GM12878 (cell line): Measurements from ENCODE around the gene AIG1. TPM values are rescaled to one million over a fixed set of nuclear protein-coding genes. Genes with fewer than 3 reads are reported as not detected.

Source experiments
- ATAC-seq: fragments of 200-7000 bp; cut with Tn5 transposase; 3 replicates; pipeline ENCODE4 v1.9.1; 2020; ENCODE audit warnings: mild to moderate bottlenecking, moderate library complexity
- BruUV-seq: library from RNA; stranded (reverse); fragments of 400-500 nt; replicated peaks from 2 replicates; lab custom pipeline; 2021; lab: Mats Ljungman, UMichigan
- CTCF ChIA-PET: fragments of 300-600 bp; sonication (Branson Sonifier 250); formaldehyde crosslinking; extraction: SDS; loops from one replicate; lab custom pipeline; 2021; ENCODE audit warnings: inconsistent platforms; lab: Yijun Ruan, JAX
- POLR2A ChIA-PET: fragments of 350-600 bp; formaldehyde crosslinking; extraction: SDS; loops from one replicate; lab custom pipeline; 2021; ENCODE audit warnings: inconsistent platforms; lab: Charles Lee
- RAD21 ChIA-PET: fragments of 300-600 bp; sonication (Branson Sonifier 250); formaldehyde crosslinking; loops from one replicate; lab custom pipeline; 2023; ENCODE audit warnings: antibody characterized with exemption; ENCODE audit not compliant: unreplicated experiment; lab: Charles Lee
- SMC1A ChIA-PET: fragments of 300-600 bp; sonication (Branson Sonifier 250); formaldehyde crosslinking; loops from one replicate; lab custom pipeline; 2023; ENCODE audit not compliant: unreplicated experiment, uncharacterized antibody; lab: Charles Lee
- DNase-seq: peaks from one replicate; pipeline ENCODE4 v3.0.0-alpha.2; 2011; ENCODE audit warnings: low read depth, low spot score
- FAIRE-seq: peaks from 3 replicates; lab custom pipeline; 2011; peaks lifted over from hg19 to GRCh38; lab: Jason Lieb, UNC
- H2AFZ ChIP-seq: 2 replicates; pipeline ENCODE4 v1.6.0; 2011; ENCODE audit warnings: low read depth, low read length, control low read depth; ENCODE audit not compliant: control insufficient read depth
- H3K27ac ChIP-seq: 2 replicates; pipeline ENCODE4 v1.5.1; 2011; ENCODE audit warnings: control low read depth; ENCODE audit not compliant: control insufficient read depth, insufficient read depth
- H3K27me3 ChIP-seq, 2 experiments: replicated peaks in 1 of 2; 2 replicates each; pipeline versions ENCODE4 v1.6.0 to v1.6.1; 2011; ENCODE audit warnings: low read length in 1 of 2; ENCODE audit not compliant: control insufficient read depth in 2 of 2, insufficient read depth in 2 of 2
- H3K36me3 ChIP-seq, 2 experiments: 2 replicates each; pipeline ENCODE4 v1.5.1; 2011; ENCODE audit warnings: low read length in 1 of 2; ENCODE audit not compliant: control insufficient read depth in 2 of 2, insufficient read depth in 2 of 2
- H3K4me1 ChIP-seq: 2 replicates; pipeline ENCODE4 v1.6.1; 2011; ENCODE audit warnings: mild to moderate bottlenecking, low read length, moderate library complexity, mixed read lengths; ENCODE audit not compliant: control insufficient read depth, insufficient read depth
- H3K4me2 ChIP-seq: 2 replicates; pipeline ENCODE4 v1.6.0; 2011; ENCODE audit warnings: control low read depth; ENCODE audit not compliant: control insufficient read depth, insufficient read depth
- H3K4me3 ChIP-seq: fragments of 200-600 bp; sonication (generic); 2 replicates; pipeline ENCODE4 v1.5.1; 2016
- H3K79me2 ChIP-seq: 2 replicates; pipeline ENCODE4 v1.6.0; 2011; ENCODE audit warnings: low read length; ENCODE audit not compliant: control insufficient read depth, insufficient read depth
- H3K9ac ChIP-seq: 2 replicates; pipeline ENCODE4 v1.8.0; 2011; ENCODE audit warnings: low read length, control low read depth, mixed read lengths; ENCODE audit not compliant: control insufficient read depth, insufficient read depth
- H3K9me3 ChIP-seq: replicated peaks from 3 replicates; pipeline ENCODE4 v1.5.1; 2011; ENCODE audit warnings: mild to moderate bottlenecking, low read length; ENCODE audit not compliant: control insufficient read depth, insufficient read depth
- H4K20me1 ChIP-seq: 2 replicates; pipeline ENCODE4 v1.6.0; 2011; ENCODE audit not compliant: control insufficient read depth, insufficient read depth
- CBFB ChIP-seq: IDR thresholded peaks from 2 replicates; pipeline ENCODE4 v1.6.1; 2016; ENCODE audit warnings: antibody characterized with exemption, low read depth
- CEBPB ChIP-seq, 2 experiments: fragments of 150-350 bp in 1 of 2; IDR thresholded peaks; 2 replicates each; pipeline ENCODE4 v1.6.1; 2012 to 2014; ENCODE audit warnings: low read depth in 2 of 2, low read length in 2 of 2, borderline replicate concordance in 1 of 2, inconsistent platforms in 1 of 2
- CHD1 ChIP-seq: IDR thresholded peaks from 2 replicates; pipeline ENCODE4 v1.6.1; 2012; ENCODE audit warnings: low read depth, low read length, improper control_type of control experiment
- CHD2 ChIP-seq: IDR thresholded peaks from 2 replicates; pipeline ENCODE4 v1.6.1; 2011; ENCODE audit warnings: low read depth, low read length, improper control_type of control experiment, borderline replicate concordance
- CHD4 ChIP-seq: fragments of 200-600 bp; sonication (generic); IDR thresholded peaks from 2 replicates; pipeline ENCODE4 v1.6.1; 2016; ENCODE audit warnings: mild to moderate bottlenecking
- ETV6 ChIP-seq, 2 experiments: fragments of 450-650 bp in 1 of 2; IDR thresholded peaks in 1 of 2; conservative IDR thresholded peaks in 1 of 2; 2 replicates each; pipeline ENCODE4 v1.6.1; 2014; ENCODE audit warnings: antibody characterized with exemption in 1 of 2, borderline replicate concordance in 1 of 2, low read depth in 1 of 2, mild to moderate bottlenecking in 1 of 2, moderate library complexity in 1 of 2
- FOXK2 ChIP-seq: fragments of 450-650 bp; IDR thresholded peaks from 2 replicates; pipeline ENCODE4 v1.6.1; 2017; ENCODE audit warnings: mild to moderate bottlenecking, moderate library complexity
- KAT2A ChIP-seq: conservative IDR thresholded peaks from 2 replicates; pipeline ENCODE4 v1.6.1; 2011; ENCODE audit warnings: low read depth, low read length; ENCODE audit not compliant: control insufficient read depth
- LARP7 ChIP-seq: fragments of 450-650 bp; IDR thresholded peaks from 2 replicates; pipeline ENCODE4 v1.6.1; 2017; ENCODE audit warnings: mild to moderate bottlenecking
- NBN ChIP-seq: fragments of 450-650 bp; IDR thresholded peaks from 2 replicates; pipeline ENCODE4 v1.6.1; 2016
- PAX5 ChIP-seq: IDR thresholded peaks from 2 replicates; pipeline ENCODE4 v1.6.1; 2011; ENCODE audit warnings: low read depth, low read length, borderline replicate concordance
- RAD51 ChIP-seq: fragments of 450-650 bp; IDR thresholded peaks from 2 replicates; pipeline ENCODE4 v1.6.1; 2016; ENCODE audit warnings: moderate library complexity, mild to moderate bottlenecking, inconsistent platforms
- ZNF207 ChIP-seq: fragments of 450-650 bp; IDR thresholded peaks from 2 replicates; pipeline ENCODE4 v1.6.1; 2014; ENCODE audit warnings: antibody characterized with exemption, mild to moderate bottlenecking, borderline replicate concordance
- ZNF217 ChIP-seq: fragments of 450-650 bp; IDR thresholded peaks from 2 replicates; pipeline ENCODE4 v1.6.1; 2017; ENCODE audit warnings: antibody characterized with exemption, mild to moderate bottlenecking
- WGBS: methylation state at CpG from one replicate; pipeline ENCODE4 v1.1.6; 2016; ENCODE audit warnings: low lambda C conversion rate; ENCODE audit not compliant: insufficient replicate concordance, insufficient coverage; ENCODE audit errors: missing lambda C conversion rate; 5-methylcytosine and 5-hydroxymethylcytosine counted together
- in situ Hi-C: fragments of 300-500 bp; cut with MboI; formaldehyde crosslinking; loops from 9 replicates; pipeline ENCODE4 v1.14.3; 2018; ENCODE audit warnings: mixed read lengths
- intact Hi-C: fragments of 100-400 bp; cut with micrococcal nuclease; formaldehyde crosslinking; loops from one replicate; pipeline ENCODE4 v1.14.2; 2022; ENCODE audit not compliant: unreplicated experiment
- polyA plus RNA-seq, 11 experiments: library from polyadenylated mRNA; depleted of rRNA in 4 of 11; unstranded in 6 of 11; stranded (reverse) in 5 of 11; fragments of >200 nt; fragmentation: Nextera tagmentation in 4 of 11; fragmentation: Illumina TruSeq in 1 of 11; extraction: Ambion mirVana in 4 of 11; extraction: Trizol in 1 of 11; gene quantifications; 1 replicate in 1 of 11; 2 replicates in 10 of 11; pipeline versions ENCODE4 v1.2.1 to v1.2.3, GENCODE V29; 2011 to 2016; ENCODE audit warnings: inconsistent platforms in 2 of 11, missing spikeins in 2 of 11, low read depth in 1 of 11
- total RNA-seq, 4 experiments: library from RNA; depleted of rRNA in 3 of 4; stranded (reverse); fragments of >200 nt in 3 of 4; fragmentation: Illumina TruSeq in 1 of 4; extraction: Trizol in 1 of 4; gene quantifications; 2 replicates each; pipeline versions ENCODE4 v1.2.1 to v1.2.3, GENCODE V29; 2013 to 2021
- TF ChIP-seq, protein P1 (sequence below): IDR thresholded peaks from 2 replicates; pipeline ENCODE4 v1.6.1; 2011; ENCODE audit warnings: borderline replicate concordance, low read depth, mild to moderate bottlenecking, moderate library complexity, mixed read lengths, low read length; ENCODE audit not compliant: insufficient read depth; ENCODE audit errors: extremely low read length
- TF ChIP-seq, protein P2 (sequence below): fragments of 450-650 bp; IDR thresholded peaks from 2 replicates; pipeline ENCODE4 v1.6.1; 2017; ENCODE audit warnings: mild to moderate bottlenecking, low read depth, inconsistent platforms; ENCODE audit not compliant: poor library complexity, severe bottlenecking
- TF ChIP-seq, protein P3 (sequence below): IDR thresholded peaks from 2 replicates; pipeline ENCODE4 v1.6.1; 2011; ENCODE audit warnings: low read depth, low read length, improper control_type of control experiment, borderline replicate concordance

AIG1 gene
- total and polyA plus RNA-seq, 10 of the 15 experiments (the other 5 are each of a cell fraction or from before 2014, with no cell fraction given), result 27.0 to 74.5 (median 36.4) TPM

DNA sequence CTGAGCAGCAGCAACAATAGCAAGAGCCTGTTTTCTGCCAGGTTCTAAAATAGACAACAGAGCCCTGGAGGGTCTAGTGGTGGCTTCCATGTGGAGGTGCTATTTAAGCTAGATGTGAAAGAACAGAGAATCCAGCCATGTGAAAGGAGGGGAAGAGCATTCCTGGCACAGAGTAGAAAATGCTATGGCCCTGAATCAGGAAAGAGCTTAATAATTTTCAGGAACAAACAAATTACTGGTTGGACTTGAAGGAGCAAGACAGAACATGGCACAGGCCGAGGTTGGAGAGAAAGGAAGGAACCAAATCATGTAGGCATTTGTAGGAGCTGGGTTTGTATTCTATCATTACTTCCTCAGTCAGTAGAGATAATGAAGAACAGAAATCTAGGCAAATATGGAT is 98.3 kb downstream of the AIG1 start:
- 46% methylated on average over 1 of the region's 1 CpG for WGBS
- TF ChIP-seq CBFB (no peak), KAT2A (no peak), ZNF207 (no peak), ETV6 (conservative IDR thresholded peaks at IDR 0.05 in 1 of 2, IDR thresholded peaks at IDR 0.05 in 1 of 2; ENCODE audit: borderline replicate concordance in 1 of 2, low read depth in 1 of 2) (no peak), LARP7 (no peak), PAX5 (no peak), CEBPB (IDR thresholded peaks at IDR 0.05; ENCODE audit: borderline replicate concordance in 1 of 2, low read depth in 2 of 2, low read length in 2 of 2) (no peak), RAD51 (no peak), FOXK2 (no peak), CHD2 (no peak), CHD1 (no peak), CHD4 (no peak), ZNF217 (no peak), NBN (no peak)
- TF ChIP-seq, protein P1, sequence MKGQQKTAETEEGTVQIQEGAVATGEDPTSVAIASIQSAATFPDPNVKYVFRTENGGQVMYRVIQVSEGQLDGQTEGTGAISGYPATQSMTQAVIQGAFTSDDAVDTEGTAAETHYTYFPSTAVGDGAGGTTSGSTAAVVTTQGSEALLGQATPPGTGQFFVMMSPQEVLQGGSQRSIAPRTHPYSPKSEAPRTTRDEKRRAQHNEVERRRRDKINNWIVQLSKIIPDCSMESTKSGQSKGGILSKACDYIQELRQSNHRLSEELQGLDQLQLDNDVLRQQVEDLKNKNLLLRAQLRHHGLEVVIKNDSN, result no peak
- TF ChIP-seq, protein P2, sequence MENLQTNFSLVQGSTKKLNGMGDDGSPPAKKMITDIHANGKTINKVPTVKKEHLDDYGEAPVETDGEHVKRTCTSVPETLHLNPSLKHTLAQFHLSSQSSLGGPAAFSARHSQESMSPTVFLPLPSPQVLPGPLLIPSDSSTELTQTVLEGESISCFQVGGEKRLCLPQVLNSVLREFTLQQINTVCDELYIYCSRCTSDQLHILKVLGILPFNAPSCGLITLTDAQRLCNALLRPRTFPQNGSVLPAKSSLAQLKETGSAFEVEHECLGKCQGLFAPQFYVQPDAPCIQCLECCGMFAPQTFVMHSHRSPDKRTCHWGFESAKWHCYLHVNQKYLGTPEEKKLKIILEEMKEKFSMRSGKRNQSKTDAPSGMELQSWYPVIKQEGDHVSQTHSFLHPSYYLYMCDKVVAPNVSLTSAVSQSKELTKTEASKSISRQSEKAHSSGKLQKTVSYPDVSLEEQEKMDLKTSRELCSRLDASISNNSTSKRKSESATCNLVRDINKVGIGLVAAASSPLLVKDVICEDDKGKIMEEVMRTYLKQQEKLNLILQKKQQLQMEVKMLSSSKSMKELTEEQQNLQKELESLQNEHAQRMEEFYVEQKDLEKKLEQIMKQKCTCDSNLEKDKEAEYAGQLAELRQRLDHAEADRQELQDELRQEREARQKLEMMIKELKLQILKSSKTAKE, result no peak
- TF ChIP-seq, protein P3, sequence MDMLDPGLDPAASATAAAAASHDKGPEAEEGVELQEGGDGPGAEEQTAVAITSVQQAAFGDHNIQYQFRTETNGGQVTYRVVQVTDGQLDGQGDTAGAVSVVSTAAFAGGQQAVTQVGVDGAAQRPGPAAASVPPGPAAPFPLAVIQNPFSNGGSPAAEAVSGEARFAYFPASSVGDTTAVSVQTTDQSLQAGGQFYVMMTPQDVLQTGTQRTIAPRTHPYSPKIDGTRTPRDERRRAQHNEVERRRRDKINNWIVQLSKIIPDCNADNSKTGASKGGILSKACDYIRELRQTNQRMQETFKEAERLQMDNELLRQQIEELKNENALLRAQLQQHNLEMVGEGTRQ, result no peak
- Histone ChIP-seq H4K20me1 (no peaks in the 10 kb centered on the region), H3K4me2 (no peak overlapping the region), H3K4me3 (no peak overlapping the region), H3K79me2 (no peaks in the 10 kb centered on the region), H3K9ac (no peak overlapping the region), H3K27ac (no peak overlapping the region), H3K9me3 (no peaks in the 10 kb centered on the region), H3K36me3 (no peaks in the 10 kb centered on the region), H3K27me3 (no peaks in the 10 kb centered on the region), H3K4me1 (no peaks in the 10 kb centered on the region), H2AFZ (no peak overlapping the region)
- no TSS peak for BruUV-seq
- RAD21 ChIA-PET, result no interaction called here
- CTCF ChIA-PET, result interaction anchor here (1.4 to 2.3 kb wide), 2 partner anchors 31 to 467 kb away, joined by 3 to 5 read pairs; no protein-coding TSS in a partner anchor
- FAIRE-seq, result no peak
- SMC1A ChIA-PET, result interaction anchor here (1.0 to 2.0 kb wide), 5 partner anchors 10 to 132 kb away, joined by 3 to 6 read pairs (median 3); no protein-coding TSS in a partner anchor
- POLR2A ChIA-PET, result interaction anchor here (0.6 kb wide), 1 partner anchor 11 kb away, joined by 6 read pairs; no protein-coding TSS in a partner anchor
- DNase-seq, result no peak
- no peak for ATAC-seq
- in situ Hi-C loops (no loop called here), intact Hi-C loops (no loop called here)
